GM03348 (cell line): ENCODE measurements around the gene SGIP1.
"Not testable (repeated sequence)": the region's sequence is repeated elsewhere in the genome, so short reads cannot be mapped to it uniquely, and the experiment has no call there.

Source experiments
- DNase-seq: peaks from one replicate; pipeline ENCODE4 v3.0.0; 2012; ENCODE audit warnings: low spot score

Gene SGIP1

DNA sequence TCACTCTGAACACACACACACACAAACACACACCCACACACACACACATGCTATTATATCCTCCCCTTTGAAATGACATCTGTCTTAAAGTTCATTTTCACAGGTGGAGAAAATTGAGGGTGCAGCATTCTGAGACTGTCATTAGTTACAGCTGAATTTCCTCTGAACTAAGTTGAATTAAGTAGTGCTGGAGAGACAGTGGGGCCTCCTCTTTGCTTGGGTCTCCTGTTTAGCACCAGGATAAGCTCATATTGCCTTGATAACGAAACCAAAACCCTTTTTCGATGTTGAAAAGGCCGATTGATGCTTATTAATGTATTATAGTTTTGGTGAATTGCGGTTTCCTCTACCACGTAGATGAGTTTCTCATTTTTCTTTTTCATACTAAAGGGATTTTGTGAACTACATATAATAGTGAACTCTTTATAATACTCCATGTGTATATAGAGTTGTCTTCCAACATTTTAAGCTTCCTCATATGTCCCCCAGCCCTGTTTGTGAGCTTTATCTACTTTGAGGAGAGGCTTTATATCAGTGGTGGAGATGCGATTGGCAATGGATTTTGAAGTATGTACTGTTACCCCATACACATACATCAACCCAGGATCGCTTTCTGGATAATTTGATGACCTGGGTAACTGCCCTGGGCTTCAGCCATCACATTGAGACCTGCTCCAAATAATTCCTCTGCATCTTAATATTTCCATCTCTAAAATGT lies 235.7 kb downstream of the SGIP1 start:
- no peak for DNase-seq

DNA sequence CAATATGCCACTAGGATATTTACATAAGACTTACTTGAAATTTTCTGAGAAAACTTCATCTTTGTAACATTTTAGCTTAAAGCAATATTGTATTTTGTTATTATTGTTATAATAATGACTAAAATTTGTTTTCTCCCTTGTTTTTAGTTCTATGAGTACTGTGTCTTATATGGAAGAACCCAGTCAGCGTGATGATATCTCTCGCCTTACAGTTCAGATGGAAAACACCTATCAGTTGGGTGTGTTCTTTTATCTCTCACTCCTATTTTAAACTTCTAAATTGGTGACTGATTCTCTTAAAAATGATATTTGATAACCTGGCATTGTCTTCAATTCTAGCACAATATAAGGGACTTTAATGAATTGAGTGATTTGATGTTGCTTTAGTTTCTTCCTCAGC lies 236.3 kb downstream of the SGIP1 start:
- no peak for DNase-seq

DNA sequence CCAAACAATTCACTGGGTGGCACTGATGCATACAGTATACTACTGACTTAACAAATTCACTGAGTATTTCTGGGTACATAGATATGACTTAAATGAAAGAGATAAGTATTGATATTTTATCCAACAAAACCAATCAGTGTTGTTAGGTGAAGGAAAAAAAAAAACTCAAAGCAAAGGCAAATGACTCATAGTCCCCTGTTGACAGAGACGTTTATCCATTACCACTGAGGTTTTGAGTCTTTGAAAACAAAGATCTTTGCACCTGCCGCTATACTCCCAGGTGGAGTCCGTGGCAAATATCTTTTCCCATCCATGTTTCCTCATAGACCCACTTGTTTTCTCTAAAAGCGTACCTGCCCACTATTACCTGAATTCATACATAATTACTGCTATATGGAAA lies 236.7 kb downstream of the SGIP1 start:
- no peak for DNase-seq

DNA sequence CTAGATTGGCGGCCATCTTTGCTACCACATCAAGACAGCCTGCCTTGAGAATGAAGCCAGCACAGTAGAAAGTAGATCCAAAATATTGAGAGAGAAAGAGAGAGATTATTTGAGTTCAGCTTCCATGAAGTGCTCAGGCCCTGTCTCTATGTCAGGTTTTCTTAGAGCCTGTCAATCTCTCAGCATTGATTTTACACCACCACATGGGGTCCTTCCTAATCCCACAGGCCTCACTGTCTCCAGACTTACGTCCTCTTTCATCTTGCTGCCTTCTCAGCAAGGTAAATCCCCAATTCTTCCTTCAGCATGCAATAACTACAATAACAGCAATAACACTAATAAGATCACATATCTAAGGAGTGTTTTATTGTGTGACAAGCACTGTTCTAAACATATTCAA lies 239.3 kb downstream of the SGIP1 start:
- no peak for DNase-seq

DNA sequence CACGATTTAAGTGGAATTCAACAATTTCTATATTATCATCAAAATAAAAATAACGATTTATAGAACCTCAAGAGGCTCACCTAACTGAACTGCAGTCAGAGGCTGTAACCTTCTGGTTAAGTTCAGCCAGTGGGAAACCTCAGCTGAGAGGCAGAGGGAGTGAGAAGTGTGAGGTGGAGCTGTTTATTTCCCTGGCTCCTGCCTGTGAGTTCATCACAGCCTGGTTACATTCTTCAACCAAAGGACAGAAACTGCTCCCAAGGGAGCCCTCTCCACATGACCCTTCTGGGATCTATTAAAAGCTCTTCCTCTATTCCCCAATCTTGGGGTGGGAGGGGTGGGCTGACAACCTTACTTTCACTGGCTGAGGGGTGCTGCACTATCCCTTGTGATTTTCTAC lies 240.5 kb downstream of the SGIP1 start:
- DNase-seq: no peak

DNA sequence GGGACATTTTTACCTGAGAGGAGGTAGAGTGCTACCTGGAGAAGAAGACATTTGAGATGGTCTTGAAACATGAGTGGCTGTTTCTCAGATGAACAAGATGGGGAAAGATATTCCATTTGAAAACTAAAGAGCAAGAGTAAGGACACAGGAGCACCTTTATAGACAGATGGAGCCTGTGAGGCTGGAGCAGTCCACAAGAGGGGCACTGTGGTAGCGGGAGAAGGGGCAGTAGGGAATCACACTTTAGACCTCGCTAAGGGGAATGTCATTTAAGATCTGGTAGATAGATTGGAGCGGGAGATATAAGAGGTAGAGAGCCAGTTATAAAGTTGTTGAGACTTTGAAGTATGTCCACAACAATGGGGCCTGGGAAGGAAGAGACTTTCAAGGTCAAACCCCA lies 241.7 kb downstream of the SGIP1 start:
- no peak for DNase-seq

DNA sequence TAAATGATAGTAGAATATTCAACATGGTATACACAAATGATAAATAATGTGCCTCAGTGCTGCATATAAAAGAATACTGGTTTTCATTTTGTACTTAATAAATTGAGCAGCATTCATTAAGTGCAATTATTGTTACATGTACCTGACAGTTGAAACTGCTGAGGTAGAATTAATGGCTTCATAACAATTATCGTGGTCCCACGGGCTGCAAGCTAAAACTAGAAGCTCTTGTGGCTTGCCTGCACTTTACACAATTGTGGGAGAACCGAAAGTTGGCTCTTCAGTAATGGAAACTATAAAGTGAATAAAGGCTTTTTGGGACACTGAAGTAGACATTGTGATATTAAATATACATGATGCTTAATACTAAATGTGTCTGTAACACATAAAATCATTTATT lies 243.9 kb downstream of the SGIP1 start:
- DNase-seq: no peak

DNA sequence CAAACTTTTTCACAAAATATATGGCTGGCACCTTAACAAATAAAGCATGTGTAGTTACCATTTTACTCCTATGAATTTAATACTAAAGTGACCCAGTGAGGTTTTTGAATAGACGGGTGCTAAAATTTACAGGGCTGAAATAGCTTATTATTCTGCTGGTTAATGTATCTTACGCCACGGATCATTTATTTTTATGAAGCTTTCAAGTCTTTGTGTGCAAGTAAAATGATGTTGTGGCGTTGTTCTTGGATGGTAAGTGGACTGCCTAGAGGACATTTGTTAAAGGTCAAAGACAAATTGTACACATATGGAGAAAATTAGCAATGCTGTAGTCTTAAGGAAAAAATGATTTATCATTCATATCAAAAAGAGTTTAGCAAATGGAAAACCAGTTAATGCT lies 244.3 kb downstream of the SGIP1 start:
- no peak for DNase-seq

DNA sequence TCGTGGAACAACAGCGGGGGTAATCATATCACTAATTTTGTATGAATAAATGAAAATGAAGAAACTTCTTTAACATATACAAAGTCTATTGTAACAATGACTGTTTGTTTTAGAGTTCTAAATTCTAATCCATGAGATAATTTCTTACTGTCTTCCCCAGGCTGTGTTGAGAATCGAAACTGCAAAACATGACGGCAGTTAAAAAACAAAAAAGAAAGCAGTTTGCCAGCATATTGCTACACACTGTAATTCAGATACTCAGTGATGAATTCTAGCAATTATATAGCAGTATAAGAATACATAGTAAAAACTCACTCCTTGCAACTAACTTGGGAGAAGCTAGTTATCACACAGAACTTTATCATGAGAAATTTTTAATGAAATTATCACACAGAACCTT lies 245.0 kb downstream of the SGIP1 start:
- peak; percentile 18 for DNase-seq

DNA sequence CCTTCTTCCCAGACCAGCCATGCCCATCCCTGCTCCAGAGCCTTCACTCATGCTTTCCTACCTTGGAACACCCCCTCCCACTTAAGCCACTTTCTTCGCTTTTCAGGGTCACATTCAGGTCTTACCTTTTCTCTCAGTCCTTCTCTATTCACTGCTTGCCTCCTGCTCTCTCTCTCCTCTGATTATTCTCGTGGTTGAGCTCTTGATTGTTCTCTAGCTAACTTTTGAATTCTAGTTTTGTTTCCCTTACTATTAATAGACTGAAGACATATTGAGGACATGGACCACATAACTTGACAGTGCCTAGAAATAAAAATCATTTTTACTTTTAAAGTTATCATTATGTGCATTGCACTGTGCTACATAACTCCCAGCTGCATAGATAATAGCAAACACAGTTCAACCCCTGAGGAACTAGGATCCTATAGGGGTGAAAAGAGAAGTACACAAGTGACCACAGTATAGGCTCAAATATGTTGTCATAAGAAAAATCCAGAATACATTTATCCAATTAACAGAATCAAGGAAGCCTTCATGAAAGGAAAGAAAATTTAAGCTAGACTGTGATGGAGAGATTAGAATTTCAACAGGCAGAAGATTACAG lies 245.6 kb downstream of the SGIP1 start:
- DNase-seq: no peak

DNA sequence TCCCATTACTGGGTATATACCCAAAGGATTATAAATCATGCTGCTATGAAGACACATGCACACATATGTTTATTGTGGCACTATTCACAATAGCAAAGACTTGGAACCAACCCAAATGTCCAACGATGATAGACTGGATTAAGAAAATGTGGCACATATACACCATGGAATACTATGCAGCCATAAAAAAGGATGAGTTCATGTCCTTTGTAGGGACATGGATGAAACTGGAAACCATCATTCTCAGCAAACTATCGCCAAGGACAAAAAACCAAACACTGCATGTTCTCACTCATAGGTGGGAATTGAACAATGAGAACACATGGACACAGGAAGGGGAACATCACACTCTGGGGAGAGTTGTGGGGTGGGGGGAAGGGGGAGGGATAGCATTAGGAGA lies 251.8 kb downstream of the SGIP1 start:
- DNase-seq: not testable (repeated sequence)

DNA sequence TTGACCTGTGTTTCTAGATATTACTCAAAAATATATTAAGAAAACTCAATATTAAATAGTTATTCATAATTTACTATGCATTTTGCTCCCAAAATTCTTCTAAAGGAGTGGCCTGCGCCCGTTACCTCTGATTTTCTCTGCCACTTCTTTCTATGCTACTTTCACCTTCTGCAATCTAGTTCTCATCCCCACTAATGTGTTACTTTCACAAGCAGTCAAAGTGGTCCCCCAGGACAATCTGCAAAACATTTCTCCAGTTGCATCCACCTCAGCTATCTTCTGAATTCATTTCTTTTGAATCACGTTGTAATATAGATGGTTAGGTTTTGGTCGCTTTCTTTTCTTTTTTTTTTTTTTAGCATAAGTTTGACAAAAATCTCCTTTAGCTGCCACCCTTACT lies 253.7 kb downstream of the SGIP1 start:
- no peak for DNase-seq

DNA sequence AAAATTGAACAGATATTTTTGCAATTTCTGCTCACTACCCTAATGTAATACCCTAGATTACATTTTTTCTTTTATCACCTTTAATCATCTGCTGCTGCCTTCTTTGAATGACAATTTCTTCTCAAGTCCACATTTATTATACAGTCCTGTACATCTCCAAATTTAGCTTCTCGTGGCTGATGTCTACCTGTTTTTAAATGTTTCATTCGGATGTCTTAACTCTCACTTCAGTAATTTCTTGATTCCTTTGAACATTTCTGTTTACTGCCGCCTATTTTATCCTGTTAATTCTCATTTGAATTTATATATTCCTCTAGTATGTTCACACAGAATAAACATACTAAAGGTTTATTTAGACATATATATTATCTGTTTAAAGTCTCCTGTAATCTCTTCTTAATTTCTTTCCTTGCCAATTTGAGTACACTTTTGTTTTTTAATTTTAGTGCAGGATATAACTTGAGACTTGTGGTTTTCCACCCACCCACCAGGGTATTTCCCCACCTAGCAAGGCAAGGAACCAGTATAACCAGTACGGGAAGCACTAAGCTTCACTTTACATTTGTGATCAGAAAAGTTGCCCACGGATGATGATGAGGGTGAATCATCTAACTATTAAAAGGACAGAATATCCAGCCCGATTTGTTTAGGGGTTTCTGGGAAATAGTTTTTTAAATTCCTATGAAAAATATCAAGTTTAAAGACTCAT lies 254.4 kb downstream of the SGIP1 start:
- no peak for DNase-seq

DNA sequence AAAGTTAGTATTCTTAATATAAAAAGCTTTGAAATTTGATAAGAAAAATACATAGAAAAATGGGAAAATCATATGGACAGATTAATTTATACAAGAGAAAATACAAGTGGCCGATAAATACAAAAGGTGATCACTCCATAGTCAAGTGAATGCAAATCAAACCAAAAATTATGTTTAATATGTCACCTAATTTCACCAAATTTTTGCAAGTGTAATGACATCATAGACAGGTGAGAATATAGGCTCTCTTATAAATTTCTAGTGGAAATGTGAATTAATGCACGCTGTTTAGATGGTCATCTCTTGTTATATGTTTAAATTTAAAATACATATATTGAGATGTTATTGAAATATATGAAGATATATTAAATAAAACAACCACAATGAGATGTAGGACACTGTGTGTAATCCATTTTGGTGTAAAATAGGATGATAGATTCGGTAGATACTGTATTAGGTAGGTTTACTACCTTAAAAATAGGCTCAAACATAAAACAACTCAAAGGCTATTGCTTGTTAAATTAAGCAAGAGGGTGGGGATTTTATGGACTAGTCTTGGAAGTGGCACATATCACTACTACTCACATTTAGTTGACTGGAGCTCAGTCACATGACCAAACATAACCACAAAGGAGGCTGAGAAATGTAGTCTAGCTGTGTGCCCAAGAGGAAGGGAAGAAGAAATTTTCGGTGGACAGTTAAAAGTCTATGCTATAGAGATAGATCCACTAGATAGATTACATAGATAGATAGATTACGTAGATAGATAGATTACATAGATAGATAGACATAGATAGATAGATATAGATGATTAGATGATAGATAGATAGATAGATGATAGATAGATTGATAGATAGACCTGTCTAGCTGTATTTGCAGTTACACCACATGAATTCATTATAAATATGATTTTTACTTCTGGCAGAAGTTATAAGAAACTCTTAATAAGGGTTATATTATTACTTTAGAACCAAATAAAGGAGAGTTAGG lies 258.0 kb downstream of the SGIP1 start:
- no peak for DNase-seq

DNA sequence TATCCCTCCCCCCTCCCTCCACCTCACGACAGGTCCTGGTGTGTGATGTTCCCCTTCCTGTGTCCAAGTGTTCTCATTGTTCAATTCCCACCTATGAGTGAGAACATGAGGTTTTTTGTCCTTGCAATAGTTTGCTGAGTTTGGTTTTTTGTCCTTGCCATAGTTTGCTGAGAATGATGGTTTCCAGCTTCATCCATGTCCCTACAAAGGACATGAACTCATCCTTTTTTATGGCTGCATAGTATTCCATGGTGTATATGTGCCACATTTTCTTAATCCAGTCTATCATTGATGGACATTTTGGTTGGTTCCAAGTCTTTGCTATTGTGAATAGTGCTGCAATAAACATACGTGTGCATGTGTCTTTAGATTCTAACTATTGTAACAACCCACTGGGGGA lies 261.9 kb downstream of the SGIP1 start:
- DNase-seq: not testable (repeated sequence)
